Lung (tissue), 12 donors: ENCODE results near the gene EHD4. TPM values are rescaled to one million over a fixed set of nuclear protein-coding genes. Genes with fewer than 3 reads are reported as not detected.

Source experiments
- ATAC-seq: fragments of 200-7000 bp; cut with Tn5 transposase; one replicate; pipeline ENCODE4 v1.9.1; 2020; ENCODE audit warnings: moderate number of reproducible peaks; ENCODE audit not compliant: insufficient read depth, low FRiP score
- DNase-seq, 3 donors: peaks; one replicate each; pipeline ENCODE4 v3.0.0-alpha.2; 2013 to 2017
- H3K27ac ChIP-seq, 2 donors: one replicate each; pipeline ENCODE4 v1.5.1; 2013; ENCODE audit warnings: mild to moderate bottlenecking in 2 of 2, moderate library complexity in 2 of 2, control low read depth in 1 of 2, inconsistent platforms in 1 of 2, low read depth in 1 of 2, low read length in 1 of 2
- H3K27me3 ChIP-seq, 3 donors: one replicate each; pipeline ENCODE4 v1.5.1; 2013; ENCODE audit warnings: low read length in 2 of 3; ENCODE audit not compliant: control insufficient read depth in 3 of 3, insufficient read depth in 3 of 3
- H3K36me3 ChIP-seq, 4 donors: one replicate each; pipeline ENCODE4 v1.5.1; 2013; ENCODE audit warnings: low read length in 4 of 4, mild to moderate bottlenecking in 1 of 4, moderate library complexity in 1 of 4; ENCODE audit not compliant: control insufficient read depth in 4 of 4, insufficient read depth in 4 of 4
- H3K4me1 ChIP-seq, 5 donors: one replicate each; pipeline ENCODE4 v1.5.1; 2013; ENCODE audit warnings: low read length in 5 of 5, mild to moderate bottlenecking in 2 of 5, moderate library complexity in 1 of 5; ENCODE audit not compliant: control insufficient read depth in 5 of 5, insufficient read depth in 5 of 5
- H3K4me3 ChIP-seq: one replicate; pipeline ENCODE4 v1.5.1; 2013; ENCODE audit warnings: mild to moderate bottlenecking, control low read depth, moderate library complexity
- H3K9ac ChIP-seq, 2 donors: one replicate each; pipeline ENCODE4 v1.5.1; 2013; ENCODE audit warnings: low read length in 2 of 2, control low read depth in 1 of 2; ENCODE audit not compliant: insufficient read depth in 1 of 2
- H3K9me3 ChIP-seq, 4 donors: one replicate each; pipeline ENCODE4 v1.5.1; 2013; ENCODE audit warnings: low read length in 3 of 4, mild to moderate bottlenecking in 1 of 4, moderate library complexity in 1 of 4; ENCODE audit not compliant: control insufficient read depth in 4 of 4, insufficient read depth in 3 of 4
- WGBS, 2 donors: extraction: QIAGEN DNeasy Blood & Tissue Kit; methylation state at CpG; one replicate each; pipeline ENCODE4 v1.1.7; 2013; 5-methylcytosine and 5-hydroxymethylcytosine counted together
- polyA plus RNA-seq, 2 donors: library from polyadenylated mRNA; stranded (reverse); fragments of 200-250 nt; gene quantifications; one replicate each; pipeline ENCODE4 v1.2.1, GENCODE V29; 2013
- total RNA-seq, 2 donors: library from RNA; depleted of rRNA in 1 of 2; stranded (reverse); fragments of >200 nt in 1 of 2; gene quantifications; one replicate each; pipeline ENCODE4 v1.2.1, GENCODE V29; 2014 to 2021
- TF ChIP-seq, protein P1 (sequence below): IDR thresholded peaks from 2 replicates; pipeline ENCODE4 v1.5.1; 2012; ENCODE audit warnings: mild to moderate bottlenecking; ENCODE audit errors: control extremely low read depth, extremely low read depth
- donor health status: control.
- donor health status: control.
- donor health status: Bipolar disorder and iron deficiency.
- donor health status: healthy.
- donor health status: DM: yes; HTN: yes; CAD: no.

Gene EHD4
- total and polyA plus RNA-seq, 4 donors = 16.4 to 36.3 (median 25.9) TPM

DNA sequence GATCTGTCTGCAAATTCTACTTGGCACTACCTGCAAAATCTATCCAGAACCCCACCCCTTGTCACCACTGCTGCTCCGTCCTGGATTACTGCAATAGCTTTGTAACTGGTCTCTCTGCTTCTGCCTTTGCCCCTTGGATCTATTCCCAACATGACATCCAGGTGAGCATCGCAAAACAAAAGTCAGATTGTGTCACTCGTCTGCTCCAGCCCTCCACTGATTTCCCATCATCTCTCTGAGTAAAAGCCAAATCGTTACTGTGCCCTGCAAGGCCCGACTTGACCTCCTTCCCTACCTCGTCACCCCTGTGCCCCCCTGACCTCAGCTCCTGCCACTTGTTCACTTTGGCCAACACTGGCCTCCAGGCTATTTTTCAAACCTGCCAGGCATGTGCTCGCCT lies 87.9 kb downstream of the EHD4 start:
- DNase-seq (no peak), ATAC-seq (no peak)
- Histone ChIP-seq H3K36me3 (no peaks in the 10 kb centered on the region), H3K27ac (no peak overlapping the region), H3K27me3 (peaks cover 0 to 3% (median 0%) of the 10 kb centered on the region in 3 donors), H3K4me3 (no peak overlapping the region), H3K9ac (no peak overlapping the region), H3K9me3 (no peaks in the 10 kb centered on the region), H3K4me1 (peaks cover 0 to 8% (median 0%) of the 10 kb centered on the region in 5 donors)
- TF ChIP-seq, protein P1, sequence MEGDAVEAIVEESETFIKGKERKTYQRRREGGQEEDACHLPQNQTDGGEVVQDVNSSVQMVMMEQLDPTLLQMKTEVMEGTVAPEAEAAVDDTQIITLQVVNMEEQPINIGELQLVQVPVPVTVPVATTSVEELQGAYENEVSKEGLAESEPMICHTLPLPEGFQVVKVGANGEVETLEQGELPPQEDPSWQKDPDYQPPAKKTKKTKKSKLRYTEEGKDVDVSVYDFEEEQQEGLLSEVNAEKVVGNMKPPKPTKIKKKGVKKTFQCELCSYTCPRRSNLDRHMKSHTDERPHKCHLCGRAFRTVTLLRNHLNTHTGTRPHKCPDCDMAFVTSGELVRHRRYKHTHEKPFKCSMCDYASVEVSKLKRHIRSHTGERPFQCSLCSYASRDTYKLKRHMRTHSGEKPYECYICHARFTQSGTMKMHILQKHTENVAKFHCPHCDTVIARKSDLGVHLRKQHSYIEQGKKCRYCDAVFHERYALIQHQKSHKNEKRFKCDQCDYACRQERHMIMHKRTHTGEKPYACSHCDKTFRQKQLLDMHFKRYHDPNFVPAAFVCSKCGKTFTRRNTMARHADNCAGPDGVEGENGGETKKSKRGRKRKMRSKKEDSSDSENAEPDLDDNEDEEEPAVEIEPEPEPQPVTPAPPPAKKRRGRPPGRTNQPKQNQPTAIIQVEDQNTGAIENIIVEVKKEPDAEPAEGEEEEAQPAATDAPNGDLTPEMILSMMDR = no peak
- 88 to 96% methylated on average over 7 of the region's 7 CpGs for WGBS, 2 donors

DNA sequence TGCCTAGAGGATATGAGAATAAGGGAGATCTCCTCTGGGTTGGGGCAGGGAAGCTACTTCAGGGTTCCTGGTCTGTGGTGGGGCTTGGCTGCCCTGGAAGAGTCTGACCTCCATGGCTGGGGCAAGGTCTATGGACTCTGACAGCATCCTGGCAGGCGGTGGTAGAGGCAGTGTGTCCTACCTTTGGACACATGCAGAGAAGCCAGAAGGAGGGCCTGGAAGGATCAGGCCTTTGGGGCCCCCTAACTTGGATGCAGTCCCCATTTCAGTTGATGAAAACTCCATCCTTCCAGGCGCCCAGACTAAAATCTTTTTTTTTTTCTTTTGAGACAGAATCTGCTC lies 88.9 kb downstream of the EHD4 start:
- no peak for ATAC-seq
- H3K4me3 ChIP-seq = no peak overlapping the region
- H3K27me3 ChIP-seq = peaks cover 0 to 3% (median 0%) of the 10 kb centered on the region in 3 donors
- DNase-seq = no peak
- H3K4me1 ChIP-seq = peaks cover 0 to 8% (median 0%) of the 10 kb centered on the region in 5 donors
- WGBS, 2 donors = 93 to 94% methylated on average over 2 of the region's 2 CpGs
- TF ChIP-seq, protein P1 = no peak
- no peaks in the 10 kb centered on the region for H3K36me3 ChIP-seq
- no peaks in the 10 kb centered on the region for H3K9me3 ChIP-seq
- H3K9ac ChIP-seq = no peak overlapping the region
- H3K27ac ChIP-seq = no peak overlapping the region

DNA sequence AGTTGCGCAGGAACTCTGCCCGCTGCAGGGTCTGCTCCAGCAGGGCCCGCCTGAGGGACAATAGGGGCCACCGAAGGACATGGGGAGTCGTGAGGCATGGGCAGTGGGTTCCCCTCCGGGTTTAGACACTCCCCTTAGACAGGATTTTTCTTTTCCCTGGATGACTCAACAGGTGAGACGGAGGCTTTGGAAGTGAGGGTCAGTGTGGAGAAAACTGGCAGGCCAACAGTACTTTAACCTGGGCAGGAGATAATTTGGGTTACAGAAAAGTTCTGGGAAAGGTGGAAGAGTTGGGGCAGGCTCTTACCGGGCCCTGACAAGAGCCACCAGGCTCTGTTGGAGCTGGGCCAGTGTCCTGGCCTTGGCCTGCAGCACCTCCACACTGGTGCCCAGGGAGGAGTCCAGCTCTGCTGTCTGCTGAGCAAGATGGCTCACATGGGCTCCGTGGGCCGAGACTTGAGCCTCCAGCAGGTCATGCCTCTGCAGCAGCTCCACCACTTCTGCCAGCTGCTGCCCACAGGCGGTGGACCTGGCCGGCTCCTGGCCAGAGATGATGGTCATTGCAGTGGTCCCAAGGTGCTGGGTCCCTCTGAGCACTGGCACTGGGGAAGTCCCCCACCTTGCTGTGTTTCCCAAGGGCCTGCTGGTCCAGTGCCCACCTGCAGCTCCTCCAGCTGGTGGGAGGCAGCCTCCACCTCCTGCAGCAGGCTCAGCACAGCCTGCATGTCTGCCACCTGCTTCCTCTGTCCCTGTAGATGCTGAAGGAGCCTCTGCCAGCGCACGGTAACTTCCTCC lies 89.5 kb downstream of the EHD4 start:
- Histone ChIP-seq H3K9me3 (no peaks in the 10 kb centered on the region), H3K36me3 (no peaks in the 10 kb centered on the region), H3K27me3 (peaks cover 0 to 3% (median 0%) of the 10 kb centered on the region in 3 donors), H3K9ac (no peak overlapping the region), H3K27ac (no peak overlapping the region), H3K4me1 (peaks cover 0 to 8% (median 0%) of the 10 kb centered on the region in 5 donors), H3K4me3 (no peak overlapping the region)
- TF ChIP-seq, protein P1 = no peak
- ATAC-seq = no peak
- 64 to 65% methylated on average over 14 of the region's 14 CpGs for WGBS, 2 donors
- DNase-seq = no peak
